Right lobe of liver (tissue), 4 donors: Measurements from ENCODE around the gene CAPN2.

Experiments
- POLR2A ChIP-seq: fragments of 450-650 bp; IDR thresholded peaks from one replicate; pipeline ENCODE4 v1.6.1; 2017; ENCODE audit warnings: antibody characterized with exemption, mild to moderate bottlenecking
- TF ChIP-seq, protein P1 (sequence below), 4 donors: fragments of 200-600 bp in 3 of 4; fragments of 450-650 bp in 1 of 4; IDR thresholded peaks; one replicate each; pipeline versions ENCODE4 v1.5.1 to v1.8.0; 2016 to 2022; ENCODE audit warnings: antibody characterized with exemption in 4 of 4, mild to moderate bottlenecking in 2 of 4
- donor health status: DM: no; HTN: no; CAD: no.
- donor health status: DM: no; HTN: no; CAD: no.
- donor health status: DM: no; HTN: yes; CAD: no.

GRCh38 chr1:223748405-223748772 lies 36.0 kb downstream of the CAPN2 start:
- TF ChIP-seq, protein P1, sequence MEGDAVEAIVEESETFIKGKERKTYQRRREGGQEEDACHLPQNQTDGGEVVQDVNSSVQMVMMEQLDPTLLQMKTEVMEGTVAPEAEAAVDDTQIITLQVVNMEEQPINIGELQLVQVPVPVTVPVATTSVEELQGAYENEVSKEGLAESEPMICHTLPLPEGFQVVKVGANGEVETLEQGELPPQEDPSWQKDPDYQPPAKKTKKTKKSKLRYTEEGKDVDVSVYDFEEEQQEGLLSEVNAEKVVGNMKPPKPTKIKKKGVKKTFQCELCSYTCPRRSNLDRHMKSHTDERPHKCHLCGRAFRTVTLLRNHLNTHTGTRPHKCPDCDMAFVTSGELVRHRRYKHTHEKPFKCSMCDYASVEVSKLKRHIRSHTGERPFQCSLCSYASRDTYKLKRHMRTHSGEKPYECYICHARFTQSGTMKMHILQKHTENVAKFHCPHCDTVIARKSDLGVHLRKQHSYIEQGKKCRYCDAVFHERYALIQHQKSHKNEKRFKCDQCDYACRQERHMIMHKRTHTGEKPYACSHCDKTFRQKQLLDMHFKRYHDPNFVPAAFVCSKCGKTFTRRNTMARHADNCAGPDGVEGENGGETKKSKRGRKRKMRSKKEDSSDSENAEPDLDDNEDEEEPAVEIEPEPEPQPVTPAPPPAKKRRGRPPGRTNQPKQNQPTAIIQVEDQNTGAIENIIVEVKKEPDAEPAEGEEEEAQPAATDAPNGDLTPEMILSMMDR (IDR thresholded peaks at IDR 0.05): no peak
- TF ChIP-seq POLR2A: no peak
